Liver (tissue), 3 donors: Measurements from ENCODE around the gene GCNA.

ENCODE experiments used
- CTCF ChIP-seq: fragments of 150-350 bp; IDR thresholded peaks from 2 replicates; pipeline ENCODE4 v1.5.1; 2017; ENCODE audit warnings: improper control_type of control experiment, low read depth, low read length; ENCODE audit not compliant: missing input control
- SP1 ChIP-seq: IDR thresholded peaks from 2 replicates; pipeline ENCODE4 v1.6.1; 2018; ENCODE audit warnings: antibody characterized with exemption, mild to moderate bottlenecking
- TAF1 ChIP-seq: conservative IDR thresholded peaks from 2 replicates; pipeline ENCODE4 v1.6.1; 2016; ENCODE audit warnings: antibody characterized with exemption, mild to moderate bottlenecking
- donor health status: healthy.
- donor health status: healthy.

- no peak for TF ChIP-seq SP1
- no peak for TF ChIP-seq TAF1
- TF ChIP-seq CTCF, result no peak
These were observed 44.2 kb upstream of the GCNA start for GRCh38 chrX:71533851-71534561.
